ENCODE results near the gene MAML2.

Gene MAML2

GRCh38 chr11:96150609-96151008 lies 192.4 kb downstream of the MAML2 start:
- Histone ChIP-seq H3K4me3 (ENCODE audit: low read length) (no peak overlapping the region), H3K9ac (ENCODE audit: low read depth, low read length) (no peak overlapping the region), H3K36me3 (ENCODE audit: insufficient read depth, low read depth, low read length) (no peaks in the 10 kb centered on the region), H3K27ac (ENCODE audit: low read length) (no peak overlapping the region), H3K9me3 (ENCODE audit: insufficient read depth, low read depth, low read length) (no peaks in the 10 kb centered on the region), H3K4me1 (ENCODE audit: insufficient read depth, low read length) (peaks cover 9% of the 10 kb centered on the region), H3K27me3 (ENCODE audit: insufficient read depth, low read length) (no peaks in the 10 kb centered on the region)

DNA sequence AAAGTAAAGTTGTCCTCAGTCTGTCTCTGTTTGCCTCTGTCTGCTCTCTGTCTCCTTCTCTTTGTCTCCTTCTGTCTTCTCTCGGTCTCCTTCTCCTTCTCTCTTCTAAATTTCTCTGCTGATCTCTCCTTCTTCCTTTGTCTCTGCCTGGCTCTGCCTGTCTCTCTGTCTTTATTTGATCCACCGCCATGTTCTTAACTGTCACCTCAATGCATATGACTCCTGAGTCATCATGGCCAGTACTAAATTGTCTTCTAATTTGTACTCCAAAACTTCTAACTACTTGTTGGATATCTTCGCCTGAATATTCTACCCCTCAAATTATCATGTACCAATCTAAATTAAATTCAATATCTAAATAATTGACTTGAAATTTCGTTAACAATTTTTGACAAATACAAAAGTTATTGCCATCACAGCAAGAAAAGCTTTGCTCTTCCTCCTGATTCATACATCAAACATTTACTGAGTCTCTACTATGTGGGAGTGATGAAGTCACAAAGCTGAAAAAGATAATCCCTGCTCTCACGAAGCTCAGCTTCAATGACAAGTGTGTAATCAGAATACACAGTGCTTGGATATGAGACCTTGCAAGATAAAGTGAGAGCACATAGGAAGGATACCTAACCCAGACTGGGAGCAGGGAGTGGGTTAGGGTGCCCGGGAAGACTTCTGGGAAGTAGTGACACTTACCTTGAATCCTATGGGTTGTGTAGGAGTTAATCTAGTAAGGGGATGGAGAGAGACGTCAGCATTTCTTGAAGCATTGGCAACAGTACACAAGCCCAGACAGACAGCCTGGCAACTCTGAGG lies 193.0 kb downstream of the MAML2 start:
- H3K9ac ChIP-seq (ENCODE audit: low read depth, low read length): no peak overlapping the region
- no peak overlapping the region for H3K4me3 ChIP-seq (ENCODE audit: low read length)
- no peaks in the 10 kb centered on the region for H3K27me3 ChIP-seq (ENCODE audit: insufficient read depth, low read length)
- H3K36me3 ChIP-seq (ENCODE audit: insufficient read depth, low read depth, low read length): no peaks in the 10 kb centered on the region
- H3K27ac ChIP-seq (ENCODE audit: low read length): no peak overlapping the region
- H3K9me3 ChIP-seq (ENCODE audit: insufficient read depth, low read depth, low read length): no peaks in the 10 kb centered on the region
- peaks cover 8% of the 10 kb centered on the region for H3K4me1 ChIP-seq (ENCODE audit: insufficient read depth, low read length)

- no peak overlapping the region for H3K9ac ChIP-seq (ENCODE audit: low read depth, low read length)
- H3K27me3 ChIP-seq (ENCODE audit: insufficient read depth, low read length): no peaks in the 10 kb centered on the region
- H3K27ac ChIP-seq (ENCODE audit: low read length): no peak overlapping the region
- H3K4me3 ChIP-seq (ENCODE audit: low read length): no peak overlapping the region
- no peaks in the 10 kb centered on the region for H3K36me3 ChIP-seq (ENCODE audit: insufficient read depth, low read depth, low read length)
- peaks cover 13% of the 10 kb centered on the region; the same call in 1 of the 2 replicates for H3K4me1 ChIP-seq (ENCODE audit: insufficient read depth, low read length)
- H3K9me3 ChIP-seq (ENCODE audit: insufficient read depth, low read depth, low read length): no peaks in the 10 kb centered on the region
Observed at GRCh38 chr11:96147906-96148486, 195.0 kb downstream of the MAML2 start.

- no peak overlapping the region for H3K27ac ChIP-seq (ENCODE audit: low read length)
- no peaks in the 10 kb centered on the region for H3K36me3 ChIP-seq (ENCODE audit: insufficient read depth, low read depth, low read length)
- H3K4me1 ChIP-seq (ENCODE audit: insufficient read depth, low read length): peaks cover 19% of the 10 kb centered on the region; the same call in 1 of the 2 replicates
- no peak overlapping the region for H3K4me3 ChIP-seq (ENCODE audit: low read length)
- no peaks in the 10 kb centered on the region for H3K9me3 ChIP-seq (ENCODE audit: insufficient read depth, low read depth, low read length)
- H3K27me3 ChIP-seq (ENCODE audit: insufficient read depth, low read length): no peaks in the 10 kb centered on the region
- no peak overlapping the region for H3K9ac ChIP-seq (ENCODE audit: low read depth, low read length)
Observed at GRCh38 chr11:96147186-96147585, 195.8 kb downstream of the MAML2 start.

GRCh38 chr11:96146765-96147164 lies 196.2 kb downstream of the MAML2 start:
- Histone ChIP-seq H3K4me1 (ENCODE audit: insufficient read depth, low read length) (peaks cover 19% of the 10 kb centered on the region; the same call in 1 of the 2 replicates), H3K36me3 (ENCODE audit: insufficient read depth, low read depth, low read length) (no peaks in the 10 kb centered on the region), H3K9me3 (ENCODE audit: insufficient read depth, low read depth, low read length) (no peaks in the 10 kb centered on the region), H3K4me3 (ENCODE audit: low read length) (no peak overlapping the region), H3K27me3 (ENCODE audit: insufficient read depth, low read length) (no peaks in the 10 kb centered on the region), H3K27ac (ENCODE audit: low read length) (no peak overlapping the region), H3K9ac (ENCODE audit: low read depth, low read length) (no peak overlapping the region)

DNA sequence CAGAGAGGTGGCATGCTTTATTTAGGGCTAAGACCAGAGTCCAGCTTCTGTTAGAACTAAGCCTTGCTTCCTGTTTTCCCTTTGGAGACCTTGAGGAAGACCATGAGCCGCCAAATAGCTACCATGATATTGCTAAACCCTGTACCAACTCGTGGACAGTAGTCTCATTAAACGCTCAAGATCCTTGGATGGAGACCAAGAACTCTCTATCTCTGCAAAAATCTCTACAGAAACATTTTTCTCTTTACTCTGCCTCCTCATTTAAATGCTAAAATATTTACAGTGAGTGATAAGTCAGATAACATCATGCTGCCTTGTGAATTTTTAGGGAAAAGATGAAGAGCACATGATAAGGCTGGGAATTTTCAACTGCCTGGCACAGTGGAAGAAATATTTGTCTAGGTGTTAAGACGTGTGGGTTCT lies 197.8 kb downstream of the MAML2 start:
- Histone ChIP-seq H3K27ac (ENCODE audit: low read length) (no peak overlapping the region), H3K9ac (ENCODE audit: low read depth, low read length) (no peak overlapping the region), H3K9me3 (ENCODE audit: insufficient read depth, low read depth, low read length) (no peaks in the 10 kb centered on the region), H3K4me3 (ENCODE audit: low read length) (no peak overlapping the region), H3K36me3 (ENCODE audit: insufficient read depth, low read depth, low read length) (no peaks in the 10 kb centered on the region), H3K4me1 (ENCODE audit: insufficient read depth, low read length) (peaks cover 19% of the 10 kb centered on the region; the same call in 1 of the 2 replicates), H3K27me3 (ENCODE audit: insufficient read depth, low read length) (no peaks in the 10 kb centered on the region)

DNA sequence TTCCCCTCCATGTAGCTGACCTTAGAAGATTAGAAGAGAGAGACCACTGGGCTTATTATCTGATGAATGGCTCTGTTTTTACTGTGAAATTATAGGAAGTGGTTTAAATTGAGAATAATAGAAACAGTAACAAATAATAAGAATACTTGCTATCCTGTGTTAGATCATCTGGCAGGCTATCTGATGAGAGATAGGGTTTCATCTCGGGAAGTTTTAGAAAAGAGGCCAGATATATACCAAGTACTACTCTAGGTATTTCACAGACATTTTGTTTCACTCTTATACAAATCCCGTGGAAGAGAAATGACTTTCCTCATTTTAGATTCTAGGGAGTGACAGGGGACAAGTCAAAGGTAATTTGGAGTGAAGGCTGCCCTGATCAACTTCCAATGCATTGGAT lies 198.4 kb downstream of the MAML2 start:
- no peaks in the 10 kb centered on the region for H3K9me3 ChIP-seq (ENCODE audit: insufficient read depth, low read depth, low read length)
- H3K36me3 ChIP-seq (ENCODE audit: insufficient read depth, low read depth, low read length): no peaks in the 10 kb centered on the region
- no peaks in the 10 kb centered on the region for H3K27me3 ChIP-seq (ENCODE audit: insufficient read depth, low read length)
- no peak overlapping the region for H3K4me3 ChIP-seq (ENCODE audit: low read length)
- H3K9ac ChIP-seq (ENCODE audit: low read depth, low read length): no peak overlapping the region
- no peak overlapping the region for H3K27ac ChIP-seq (ENCODE audit: low read length)
- peaks cover 19% of the 10 kb centered on the region; the same call in 1 of the 2 replicates for H3K4me1 ChIP-seq (ENCODE audit: insufficient read depth, low read length)

DNA sequence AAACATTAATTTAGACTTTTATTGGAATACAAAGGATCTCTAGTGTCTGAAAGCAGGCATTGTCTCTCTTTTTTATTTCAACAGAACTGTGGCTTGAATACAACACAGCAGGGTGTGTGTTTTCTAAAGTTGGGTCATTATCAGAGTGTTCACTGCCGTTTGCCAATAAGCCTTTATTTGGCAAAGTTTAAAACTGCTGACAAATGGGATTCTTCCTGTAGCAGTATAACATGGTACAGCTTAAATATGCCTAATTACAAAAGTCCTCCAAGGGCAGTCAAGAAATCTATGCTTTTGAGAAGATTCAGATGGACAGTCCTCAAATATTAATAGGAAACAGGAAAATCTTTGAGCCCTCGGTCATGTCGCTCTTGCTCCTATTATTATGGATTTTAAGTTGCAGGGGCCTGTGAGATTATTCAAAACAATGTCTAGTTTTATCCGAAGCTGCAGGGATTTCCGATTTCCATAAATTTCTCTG lies 199.9 kb downstream of the MAML2 start:
- Histone ChIP-seq H3K36me3 (ENCODE audit: insufficient read depth, low read depth, low read length) (no peaks in the 10 kb centered on the region), H3K9ac (ENCODE audit: low read depth, low read length) (no peak overlapping the region), H3K4me1 (ENCODE audit: insufficient read depth, low read length) (peaks cover 19% of the 10 kb centered on the region; the same call in 1 of the 2 replicates), H3K4me3 (ENCODE audit: low read length) (no peak overlapping the region), H3K9me3 (ENCODE audit: insufficient read depth, low read depth, low read length) (no peaks in the 10 kb centered on the region), H3K27me3 (ENCODE audit: insufficient read depth, low read length) (no peaks in the 10 kb centered on the region), H3K27ac (ENCODE audit: low read length) (no peak overlapping the region)

DNA sequence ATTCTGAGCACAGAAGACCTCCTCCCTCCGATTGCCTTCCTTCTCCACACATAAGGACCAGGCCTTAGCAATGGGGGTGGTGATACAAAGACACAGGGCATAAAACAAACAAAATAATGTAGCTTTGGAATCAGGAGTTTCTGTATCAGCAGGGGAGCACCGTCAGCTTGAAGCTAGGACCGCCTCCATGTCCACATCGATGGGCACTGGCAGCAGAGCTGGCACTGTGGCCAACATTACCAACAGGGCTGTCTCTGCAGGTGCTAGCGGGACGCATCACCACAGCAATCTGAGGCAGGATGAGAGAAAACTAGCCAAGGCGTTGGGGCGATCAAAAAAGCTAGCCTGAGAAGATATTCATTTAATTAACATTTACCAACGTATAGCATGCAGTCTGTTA lies 201.4 kb downstream of the MAML2 start:
- Histone ChIP-seq H3K9ac (ENCODE audit: low read depth, low read length) (no peak overlapping the region), H3K4me3 (ENCODE audit: low read length) (no peak overlapping the region), H3K27ac (ENCODE audit: low read length) (no peak overlapping the region), H3K27me3 (ENCODE audit: insufficient read depth, low read length) (no peaks in the 10 kb centered on the region), H3K36me3 (ENCODE audit: insufficient read depth, low read depth, low read length) (no peaks in the 10 kb centered on the region), H3K4me1 (ENCODE audit: insufficient read depth, low read length) (peaks cover 29% of the 10 kb centered on the region), H3K9me3 (ENCODE audit: insufficient read depth, low read depth, low read length) (no peaks in the 10 kb centered on the region)

DNA sequence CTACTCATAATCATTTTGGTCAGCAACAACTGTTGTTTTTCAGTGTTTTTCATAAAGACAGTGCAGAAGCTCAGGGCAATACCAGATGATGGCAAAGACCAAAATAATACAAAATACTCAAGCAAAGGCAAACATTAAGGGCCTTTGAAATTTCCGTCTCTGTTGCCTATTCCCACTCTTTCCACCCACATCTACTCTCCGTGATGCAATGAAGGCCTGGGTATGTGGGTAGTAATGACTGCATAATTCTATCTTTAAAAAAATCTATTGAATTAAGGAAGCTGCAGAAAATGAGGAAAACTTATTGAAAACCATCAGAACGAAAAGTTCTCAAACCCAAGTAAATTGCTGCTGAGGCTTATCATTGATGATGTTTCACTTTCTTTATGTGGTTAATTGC lies 203.3 kb downstream of the MAML2 start:
- Histone ChIP-seq H3K27me3 (ENCODE audit: insufficient read depth, low read length) (no peaks in the 10 kb centered on the region), H3K4me3 (ENCODE audit: low read length) (no peak overlapping the region), H3K27ac (ENCODE audit: low read length) (no peak overlapping the region), H3K9me3 (ENCODE audit: insufficient read depth, low read depth, low read length) (no peaks in the 10 kb centered on the region), H3K4me1 (ENCODE audit: insufficient read depth, low read length) (peaks cover 29% of the 10 kb centered on the region), H3K9ac (ENCODE audit: low read depth, low read length) (no peak overlapping the region), H3K36me3 (ENCODE audit: insufficient read depth, low read depth, low read length) (no peaks in the 10 kb centered on the region)

- H3K9me3 ChIP-seq (ENCODE audit: insufficient read depth, low read depth, low read length): no peaks in the 10 kb centered on the region
- H3K27me3 ChIP-seq (ENCODE audit: insufficient read depth, low read length): no peaks in the 10 kb centered on the region
- H3K27ac ChIP-seq (ENCODE audit: low read length): no peak overlapping the region
- H3K4me3 ChIP-seq (ENCODE audit: low read length): no peak overlapping the region
- H3K36me3 ChIP-seq (ENCODE audit: insufficient read depth, low read depth, low read length): no peaks in the 10 kb centered on the region
- H3K4me1 ChIP-seq (ENCODE audit: insufficient read depth, low read length): peaks cover 13% of the 10 kb centered on the region
- H3K9ac ChIP-seq (ENCODE audit: low read depth, low read length): no peak overlapping the region; the same call in 1 of the 2 replicates
Observed at GRCh38 chr11:96137373-96137772, 205.6 kb downstream of the MAML2 start.

All from iPS-20b (cell line).